HG03025 (cell line): ENCODE data around the gene PADI1.

ENCODE experiments used
- ATAC-seq: cut with Tn5 transposase; IDR thresholded peaks from one replicate; pipeline ENCODE4 v1.9.1; 2021; ENCODE audit warnings: mild to moderate bottlenecking, moderate library complexity; ENCODE audit not compliant: unreplicated experiment, low FRiP score

The PADI1 gene

DNA sequence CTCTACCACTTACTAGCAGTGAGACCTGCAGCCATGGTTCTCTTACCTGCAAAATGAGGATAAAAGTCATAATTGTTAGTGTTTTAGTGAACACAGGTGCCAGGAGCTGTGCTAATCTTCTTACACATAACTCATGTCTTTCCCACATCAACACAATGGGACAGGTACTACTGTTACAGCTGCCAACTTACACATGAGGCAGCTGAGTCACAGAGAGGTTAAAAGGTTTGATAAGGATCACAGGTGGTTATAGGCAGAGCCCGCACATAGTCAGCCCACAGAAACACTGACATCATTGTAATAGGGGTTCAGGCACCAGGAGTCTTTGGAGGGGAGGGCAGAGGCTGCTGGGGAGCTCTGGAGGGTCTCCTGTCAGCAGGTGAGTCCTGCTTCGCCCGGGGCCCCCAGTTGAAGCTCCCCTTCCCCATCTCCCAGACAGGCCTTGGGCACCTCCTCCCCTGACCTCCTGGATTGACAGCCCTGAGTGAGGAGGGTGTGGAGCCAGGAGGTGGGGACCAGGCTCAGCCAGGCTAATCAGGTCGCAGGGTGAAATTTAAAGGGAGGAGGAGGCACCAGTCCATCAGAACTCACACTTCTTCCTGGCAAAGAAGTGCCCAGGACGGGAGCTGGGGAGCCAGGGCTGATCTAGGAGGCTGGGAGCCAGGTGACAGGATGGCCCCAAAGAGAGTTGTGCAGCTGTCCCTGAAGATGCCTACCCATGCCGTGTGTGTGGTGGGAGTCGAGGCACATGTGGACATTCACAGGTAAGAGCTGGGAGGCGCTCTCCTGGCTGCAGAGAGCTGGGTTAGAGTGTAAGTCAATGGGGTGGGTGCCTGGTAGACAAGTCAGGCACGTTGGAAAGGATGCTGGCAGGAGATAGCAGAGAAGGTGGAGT, at the start of gene PADI1:
Gene PADI1 (plus strand): TSS at position 583 of the 895 bp plus-strand sequence. CDS start 90 bp downstream, at position 673.
- ATAC-seq: no peak

- ATAC-seq: no peak
These were observed 49.5 kb upstream of the PADI1 start for GRCh38 chr1:17155257-17155920.

- no peak for ATAC-seq
These were observed 48.8 kb upstream of the PADI1 start for GRCh38 chr1:17156108-17156507.

GRCh38 chr1:17158961-17159360, 46.0 kb upstream of the PADI1 start:
- ATAC-seq: no peak

- no peak for ATAC-seq
These were observed 43.7 kb upstream of the PADI1 start for GRCh38 chr1:17161137-17161740.

GRCh38 chr1:17161926-17162800, 42.8 kb upstream of the PADI1 start:
- ATAC-seq: no peak

DNA sequence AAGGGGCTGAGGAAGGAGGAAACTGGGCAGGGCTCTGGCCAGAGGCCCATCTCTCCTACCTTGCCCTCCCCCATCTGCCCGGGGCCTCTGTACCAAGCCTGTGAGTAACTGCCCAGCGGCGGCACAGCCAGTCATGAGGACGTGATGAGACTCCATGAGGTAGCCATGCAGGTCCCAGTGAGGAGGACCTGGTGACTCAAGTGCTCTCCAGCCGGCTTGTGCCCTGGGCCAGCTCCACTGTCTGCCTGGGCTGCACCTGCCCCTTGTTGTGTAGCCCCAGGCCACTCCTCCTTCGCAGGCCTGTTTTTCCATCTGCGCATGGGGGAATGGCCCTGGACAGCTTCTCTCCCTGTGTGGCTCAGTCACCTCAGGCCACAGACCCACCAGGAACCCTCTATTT, 42.0 kb upstream of the PADI1 start:
- ATAC-seq: no peak

DNA sequence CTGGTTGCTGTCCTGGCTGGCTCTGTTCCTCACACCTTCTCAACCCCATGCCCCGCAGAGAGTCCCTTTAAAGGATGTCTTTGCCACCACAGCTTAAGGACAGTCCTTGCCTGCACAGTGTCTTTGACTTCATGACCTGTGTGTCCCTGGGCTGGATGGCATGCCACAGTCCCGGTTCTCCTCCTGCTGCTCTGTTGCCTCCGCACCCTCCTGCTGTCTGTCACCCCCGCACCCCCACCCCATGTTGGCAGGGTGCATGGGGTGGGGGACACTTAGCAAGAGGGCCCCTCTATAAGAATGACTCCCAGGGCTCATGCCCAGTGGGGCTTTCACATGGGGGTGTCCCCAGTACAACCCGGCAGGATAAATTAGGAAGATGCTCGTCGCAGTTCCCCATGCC, 41.6 kb upstream of the PADI1 start:
- no peak for ATAC-seq

- no peak for ATAC-seq
These were observed 40.9 kb upstream of the PADI1 start for GRCh38 chr1:17163789-17164666.

DNA sequence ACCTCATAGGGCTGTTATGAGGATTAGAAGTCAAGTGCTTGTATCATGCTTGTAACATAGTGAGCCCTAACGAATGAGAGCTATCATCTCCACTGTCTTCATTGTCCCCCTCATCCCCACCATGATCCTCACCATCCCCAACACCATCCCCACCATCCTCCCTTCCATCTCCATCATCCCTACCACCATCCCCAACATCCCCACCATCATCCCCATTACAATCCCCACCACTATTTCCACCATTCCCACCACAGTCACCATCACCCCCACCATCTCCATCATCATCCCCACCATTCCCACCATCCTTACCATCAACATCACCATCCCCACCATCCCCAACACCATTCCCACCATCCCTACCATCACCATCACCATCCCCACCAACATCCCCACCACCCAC, 39.1 kb upstream of the PADI1 start:
- ATAC-seq: no peak

- no peak for ATAC-seq
These were observed 37.7 kb upstream of the PADI1 start for GRCh38 chr1:17167041-17167785.

DNA sequence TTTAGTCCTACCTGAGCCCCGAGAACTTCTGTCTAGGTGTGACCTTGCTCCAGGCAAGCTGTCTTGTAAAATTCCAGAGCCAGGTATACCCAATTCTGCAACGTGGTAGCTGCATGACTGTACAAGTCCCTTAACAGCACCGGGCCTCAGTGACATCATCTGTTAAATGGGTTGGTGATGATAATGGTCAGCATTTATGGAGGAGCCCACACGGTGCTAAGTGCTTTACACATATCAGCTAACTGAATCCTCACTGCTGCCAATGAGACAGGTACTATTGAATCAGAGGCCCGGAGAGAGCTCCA, 37.2 kb upstream of the PADI1 start:
- ATAC-seq: no peak

GRCh38 chr1:17168091-17168876, 36.6 kb upstream of the PADI1 start:
- ATAC-seq: no peak

DNA sequence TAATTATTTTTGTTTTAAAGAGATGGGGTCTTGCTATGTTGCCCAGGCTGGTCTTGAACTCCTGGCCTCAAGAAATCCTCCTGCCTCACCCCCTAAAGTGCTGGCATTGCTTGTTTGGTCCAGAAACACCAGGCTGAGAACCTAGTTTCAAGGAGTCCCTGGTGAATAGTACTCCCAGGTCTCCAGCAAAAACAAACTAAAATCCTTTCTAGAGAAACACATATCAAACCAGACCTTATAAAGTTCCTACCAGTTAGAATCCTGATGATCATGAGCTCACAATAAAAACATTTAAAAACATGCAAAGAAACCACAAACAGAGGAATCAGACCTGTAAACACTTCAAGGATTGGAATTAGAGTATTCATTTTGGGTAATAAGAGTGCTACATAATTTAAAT, 34.4 kb upstream of the PADI1 start:
- no peak for ATAC-seq

DNA sequence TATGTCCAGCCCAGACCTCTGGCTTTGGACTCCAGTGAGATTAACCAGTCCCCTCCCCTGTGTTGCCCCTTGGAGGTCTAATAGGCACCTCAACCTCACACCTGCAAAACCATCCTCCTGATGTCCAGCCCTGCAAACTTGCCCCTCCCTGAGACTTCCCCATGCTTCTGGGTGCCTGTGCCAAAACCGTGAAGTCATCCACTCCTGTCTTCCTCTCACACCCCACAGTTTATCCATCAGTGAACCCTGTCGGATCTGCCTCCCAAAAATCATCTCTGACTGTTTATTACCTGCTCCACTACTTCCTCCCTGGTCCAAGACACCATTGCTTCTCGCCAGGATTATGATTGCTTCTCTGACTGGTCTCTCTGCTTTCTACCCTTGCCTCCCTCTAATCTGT, 31.7 kb upstream of the PADI1 start:
- no peak for ATAC-seq

- ATAC-seq: no peak
These were observed 28.4 kb upstream of the PADI1 start for GRCh38 chr1:17176306-17177061.

GRCh38 chr1:17177651-17178050, 27.3 kb upstream of the PADI1 start:
- no peak for ATAC-seq
